ENCODE data around the gene VAV3. TPM values are rescaled to one million over a fixed set of nuclear protein-coding genes. Genes with fewer than 3 reads are reported as not detected.

Gene VAV3
- total and polyA plus RNA-seq, 12 donors: 0.72 to 3.4 (median 1.9) TPM

DNA sequence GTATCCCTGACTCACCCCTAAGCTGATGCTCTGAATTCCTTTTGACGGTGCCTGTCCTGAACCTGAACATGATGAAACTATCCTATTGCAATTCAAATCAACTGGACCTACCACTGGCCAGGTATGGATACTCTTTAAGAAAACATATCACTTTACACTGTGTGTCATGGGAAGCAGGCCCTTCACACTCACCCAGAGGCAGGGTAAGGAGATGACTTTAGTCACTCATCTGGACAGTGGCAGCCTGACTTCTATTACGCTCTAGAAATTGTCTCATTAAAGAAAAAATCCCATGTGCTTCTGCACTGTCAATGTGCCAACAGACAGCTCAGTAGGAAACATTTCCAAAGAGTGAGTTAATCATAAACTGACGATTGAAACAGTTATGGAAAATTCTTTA lies 94.3 kb downstream of the VAV3 start:
- H3K4me3 ChIP-seq: no peak overlapping the region
- intact Hi-C loops (cut with DNase I): no loop called here
- H3K27me3 ChIP-seq: no peaks in the 10 kb centered on the region
- no peak for TF ChIP-seq CTCF (IDR thresholded peaks at IDR 0.05)
- peaks cover 0 to 27% (median 0%) of the 10 kb centered on the region in 9 donors for H3K4me1 ChIP-seq
- no peak overlapping the region for H3K27ac ChIP-seq
- peaks cover 0 to 9% (median 0%) of the 10 kb centered on the region in 11 donors for H3K9me3 ChIP-seq
- 73 to 75% methylated on average over 3 of the region's 3 CpGs for whole genome bisulfite sequencing, 2 donors
- DNase-seq: no peak
- H3K36me3 ChIP-seq: no peaks in the 10 kb centered on the region
- ATAC-seq: peak in 4 of 8 donors; percentile 25 to 51 (median 37)

DNA sequence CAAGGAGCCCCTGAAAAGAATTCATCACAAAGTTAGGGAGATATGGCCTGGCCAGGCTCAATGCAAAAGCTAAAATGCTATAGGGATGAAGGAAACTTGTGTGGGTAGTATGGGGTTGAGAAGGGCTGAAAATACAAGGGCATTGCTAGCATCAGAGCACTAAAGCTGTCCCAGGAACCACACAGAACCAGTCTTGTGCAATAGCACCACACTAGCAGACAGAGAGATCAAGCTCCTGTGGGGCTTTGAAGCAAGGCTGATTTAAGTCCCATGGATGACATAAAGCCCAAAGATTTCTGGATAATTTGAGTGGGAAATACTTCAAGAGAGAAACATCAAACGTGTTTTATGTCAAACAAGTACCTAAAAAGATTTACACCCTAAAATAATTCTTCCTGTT lies 97.1 kb downstream of the VAV3 start:
- H3K9me3 ChIP-seq: peaks cover 0 to 13% (median 0%) of the 10 kb centered on the region in 11 donors
- no peak overlapping the region for H3K27ac ChIP-seq
- intact Hi-C loops (cut with DNase I): no loop called here
- DNase-seq (no peak), ATAC-seq (no peak)
- peaks cover 0 to 25% (median 0%) of the 10 kb centered on the region in 9 donors for H3K4me1 ChIP-seq
- WGBS, 2 donors: 50 to 62% methylated on average over 1 of the region's 1 CpG
- no peaks in the 10 kb centered on the region for H3K36me3 ChIP-seq
- no peaks in the 10 kb centered on the region for H3K27me3 ChIP-seq
- no peak for TF ChIP-seq CTCF (IDR thresholded peaks at IDR 0.05)
- no peak overlapping the region for H3K4me3 ChIP-seq

GRCh38 chr1:107867422-107867821 lies 97.6 kb downstream of the VAV3 start:
- TF ChIP-seq CTCF (IDR thresholded peaks at IDR 0.05): no peak
- H3K4me1 ChIP-seq: peaks cover 0 to 25% (median 0%) of the 10 kb centered on the region in 9 donors
- 25 to 62% methylated on average over 2 of the region's 2 CpGs for WGBS, 2 donors
- peaks cover 0 to 18% (median 0%) of the 10 kb centered on the region in 11 donors for H3K9me3 ChIP-seq
- intact Hi-C loops (cut with DNase I): no loop called here
- no peaks in the 10 kb centered on the region for H3K36me3 ChIP-seq
- no peak overlapping the region for H3K4me3 ChIP-seq
- ATAC-seq (no peak), DNase-seq (no peak)
- H3K27me3 ChIP-seq: no peaks in the 10 kb centered on the region
- no peak overlapping the region for H3K27ac ChIP-seq

- Histone ChIP-seq H3K9me3 (peaks cover 0 to 23% (median 4%) of the 10 kb centered on the region in 11 donors), H3K27ac (no peak overlapping the region), H3K4me1 (peaks cover 0 to 24% (median 0%) of the 10 kb centered on the region in 9 donors), H3K36me3 (no peaks in the 10 kb centered on the region), H3K27me3 (no peaks in the 10 kb centered on the region), H3K4me3 (no peak overlapping the region)
- ATAC-seq (no peak), DNase-seq (no peak)
- intact Hi-C loops (cut with DNase I): loop anchor here in 1 of 10 donors (1.0 kb wide), 1 partner anchor 25 kb away; no protein-coding TSS in a partner anchor
- no peak for TF ChIP-seq CTCF (IDR thresholded peaks at IDR 0.05)
Measured at GRCh38 chr1:107866870-107867269, 98.1 kb downstream of the VAV3 start.
